DMS53 treated with DMSO at 0.1 percent for 48 hours (cell line): ENCODE results near the gene FAM32A.

Experiments used
- DNase-seq: peaks from one replicate; lab custom pipeline; 2025; ENCODE audit not compliant: unreplicated experiment; lab: John Stamatoyannopoulos, UW

The FAM32A gene

DNA sequence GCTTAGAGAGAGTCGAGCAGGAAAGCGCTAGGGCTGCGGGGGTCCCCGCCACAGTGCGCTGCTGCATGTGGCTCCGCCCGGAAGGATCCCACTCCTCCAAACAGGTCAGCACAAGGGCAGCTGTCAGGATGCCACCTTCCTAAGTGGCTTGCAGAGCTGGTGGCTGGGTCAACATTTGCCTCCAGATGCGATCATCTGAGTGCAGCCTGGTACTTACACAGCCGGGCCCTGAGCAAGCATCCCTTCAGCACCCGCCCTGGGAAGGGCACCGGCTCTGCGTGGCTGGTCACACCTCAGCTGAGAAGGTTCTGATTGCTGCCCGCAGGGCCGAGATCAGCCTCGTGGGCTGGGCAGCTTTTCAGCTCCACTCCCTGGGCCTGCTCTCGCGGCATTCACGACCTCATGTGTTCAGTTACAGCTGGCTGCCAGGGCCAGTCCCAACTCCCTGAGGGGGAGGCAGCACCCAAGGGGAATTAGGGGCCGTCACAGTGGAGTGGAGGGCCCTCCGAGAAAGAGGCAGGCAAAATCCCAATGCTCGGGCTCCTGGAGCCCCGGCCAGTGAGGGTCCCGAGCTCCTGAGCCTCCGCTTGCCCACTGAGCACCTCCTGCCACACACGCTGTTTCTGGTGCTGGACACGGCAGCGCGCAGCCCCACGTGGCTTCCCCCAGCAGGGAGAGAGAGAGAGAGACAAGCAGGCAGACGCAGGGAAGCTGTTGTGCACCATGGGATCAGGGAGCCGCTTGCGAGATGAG is 39.3 kb downstream of the FAM32A start:
- DNase-seq, result no peak

DNA sequence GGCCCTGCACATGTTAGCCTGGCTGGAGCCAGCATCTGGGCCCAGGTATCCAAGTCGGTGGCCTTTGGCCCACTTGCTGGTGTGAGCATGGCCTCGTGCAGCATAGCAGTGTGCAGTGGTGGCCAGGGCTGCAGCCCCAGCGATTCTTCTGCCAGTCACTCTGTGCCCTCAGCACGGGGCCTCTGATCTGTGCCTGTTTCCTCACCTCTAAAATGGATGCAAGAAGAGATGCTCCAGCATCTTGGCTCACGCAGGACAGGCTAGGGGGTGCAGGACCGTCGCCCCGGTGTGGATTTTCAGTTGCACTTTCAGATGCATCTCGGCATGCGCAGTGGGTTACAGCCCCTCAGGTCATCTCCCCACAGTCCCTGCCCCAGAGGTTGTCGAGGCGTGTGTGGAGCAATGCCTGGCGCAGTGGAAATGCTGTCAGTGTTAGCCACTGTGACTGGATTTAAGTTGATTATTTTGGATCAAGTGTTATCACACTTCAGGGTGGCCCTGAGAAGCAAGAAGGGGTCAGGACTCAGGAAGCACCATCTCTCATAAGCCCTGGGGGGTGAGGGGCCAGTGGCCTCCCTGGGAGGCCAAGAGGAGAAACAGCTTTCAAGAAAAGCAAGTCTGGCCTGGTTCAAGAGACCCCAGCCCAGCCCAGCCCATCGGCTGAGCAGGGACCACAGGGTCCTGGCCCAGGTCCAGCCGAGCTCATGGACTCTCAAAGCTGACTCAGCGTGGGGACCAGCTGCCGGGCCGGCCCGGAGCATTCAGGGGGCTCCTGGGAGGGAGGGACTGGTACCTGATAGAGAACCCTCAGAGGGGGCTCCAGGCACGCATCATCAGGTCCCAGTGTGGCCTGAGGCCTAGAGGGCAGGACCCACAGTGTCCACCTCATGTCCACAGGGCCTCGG is 40.3 kb downstream of the FAM32A start:
- DNase-seq, result no peak

DNA sequence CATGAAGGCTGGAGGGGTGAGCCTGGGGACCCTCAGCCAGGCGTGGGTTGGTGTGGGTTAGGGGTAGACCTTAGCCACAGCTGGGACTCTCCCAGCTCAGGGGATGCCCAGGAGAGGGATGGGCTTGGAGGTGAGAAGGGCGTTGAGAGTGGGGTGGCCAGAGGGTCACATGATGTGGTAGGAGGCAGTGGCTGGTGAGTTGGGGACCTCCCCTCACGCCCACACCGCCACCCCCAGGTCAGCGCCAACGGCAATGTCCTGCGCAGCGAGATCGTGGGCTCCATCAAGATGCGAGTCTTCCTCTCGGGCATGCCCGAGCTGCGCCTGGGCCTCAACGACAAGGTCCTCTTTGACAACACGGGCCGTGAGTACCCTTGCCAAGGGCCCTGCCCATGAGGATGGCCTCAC is 41.0 kb downstream of the FAM32A start:
- DNase-seq, result no peak

DNA sequence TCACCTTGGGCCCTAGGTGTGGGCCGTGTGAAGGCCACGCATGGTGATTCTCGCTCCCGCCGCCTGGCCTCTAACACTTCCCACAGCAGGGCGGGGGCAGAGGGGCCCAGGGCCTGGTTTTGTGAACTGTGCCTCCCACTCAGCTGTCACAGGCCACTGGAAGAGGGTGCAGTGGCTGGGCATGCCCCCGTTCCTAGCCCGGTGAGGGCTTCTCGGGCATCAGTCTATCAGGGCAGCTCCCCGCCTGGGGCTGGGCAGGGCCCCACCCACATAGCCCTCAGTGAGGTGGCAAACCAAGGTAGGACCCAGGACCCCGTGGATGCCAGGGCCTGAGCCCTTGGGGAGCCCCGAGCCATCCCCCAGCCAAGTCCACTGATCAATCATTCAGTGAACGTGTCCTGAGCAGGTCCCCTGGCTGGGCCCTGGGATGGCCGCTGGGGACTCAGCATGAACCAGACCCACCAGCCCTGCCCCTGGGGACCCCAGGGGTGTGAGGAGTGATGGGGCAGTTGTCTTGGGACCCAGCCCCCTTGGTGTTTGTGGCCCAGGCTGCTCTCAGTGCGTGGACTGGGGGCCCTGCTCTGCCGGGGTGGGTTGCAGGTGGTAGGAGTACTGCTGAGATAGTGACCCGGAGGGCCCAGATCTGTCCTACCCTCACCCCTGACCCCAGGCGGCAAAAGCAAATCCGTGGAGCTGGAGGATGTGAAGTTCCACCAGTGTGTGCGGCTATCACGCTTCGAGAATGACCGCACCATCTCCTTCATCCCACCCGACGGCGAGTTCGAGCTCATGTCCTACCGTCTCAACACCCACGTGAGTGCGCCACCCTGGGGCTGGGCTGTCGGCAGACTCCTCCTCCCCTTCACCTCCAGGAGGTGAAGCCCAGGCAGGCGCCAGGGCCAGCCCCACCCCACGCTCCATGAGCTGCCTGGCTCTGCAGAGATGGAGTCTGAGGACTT is 41.9 kb downstream of the FAM32A start:
- DNase-seq, result no peak

DNA sequence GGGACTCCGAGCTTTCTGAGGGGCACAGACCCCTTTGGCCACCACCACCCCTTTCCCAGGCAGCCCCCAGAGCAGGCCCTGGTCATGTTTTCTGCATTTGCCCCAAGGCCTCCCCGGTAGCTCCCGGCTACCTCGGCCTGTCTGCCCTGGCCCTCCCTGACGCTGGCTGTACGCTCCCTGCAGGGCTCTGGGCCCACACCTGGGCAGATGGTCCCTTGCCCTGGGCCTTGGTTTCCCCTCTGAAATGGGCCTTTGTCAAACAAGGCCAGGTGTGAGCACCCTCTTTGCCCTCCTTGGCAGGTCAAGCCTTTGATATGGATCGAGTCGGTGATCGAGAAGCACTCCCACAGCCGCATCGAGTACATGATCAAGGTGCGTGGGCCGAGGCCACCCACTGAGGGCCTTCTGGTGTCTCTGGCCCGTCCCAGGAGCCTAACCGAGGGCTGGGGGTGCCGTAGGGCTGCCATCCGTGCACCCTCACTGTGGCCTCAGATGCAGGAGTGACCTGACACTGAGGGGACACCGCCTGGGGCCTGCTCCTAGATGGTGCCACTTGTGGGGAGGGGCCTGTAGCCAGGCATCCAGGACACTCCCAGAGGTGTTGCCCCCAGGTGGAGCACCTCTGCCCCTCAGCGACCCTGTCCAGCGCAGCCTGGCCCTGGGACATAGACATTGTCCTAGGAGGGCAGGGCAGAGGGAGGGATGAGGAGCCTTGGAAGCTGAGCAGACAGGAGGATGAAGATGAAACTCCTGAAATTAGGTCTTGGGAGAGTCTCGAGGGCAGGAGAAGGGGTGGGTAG is 42.8 kb downstream of the FAM32A start:
- DNase-seq, result no peak

DNA sequence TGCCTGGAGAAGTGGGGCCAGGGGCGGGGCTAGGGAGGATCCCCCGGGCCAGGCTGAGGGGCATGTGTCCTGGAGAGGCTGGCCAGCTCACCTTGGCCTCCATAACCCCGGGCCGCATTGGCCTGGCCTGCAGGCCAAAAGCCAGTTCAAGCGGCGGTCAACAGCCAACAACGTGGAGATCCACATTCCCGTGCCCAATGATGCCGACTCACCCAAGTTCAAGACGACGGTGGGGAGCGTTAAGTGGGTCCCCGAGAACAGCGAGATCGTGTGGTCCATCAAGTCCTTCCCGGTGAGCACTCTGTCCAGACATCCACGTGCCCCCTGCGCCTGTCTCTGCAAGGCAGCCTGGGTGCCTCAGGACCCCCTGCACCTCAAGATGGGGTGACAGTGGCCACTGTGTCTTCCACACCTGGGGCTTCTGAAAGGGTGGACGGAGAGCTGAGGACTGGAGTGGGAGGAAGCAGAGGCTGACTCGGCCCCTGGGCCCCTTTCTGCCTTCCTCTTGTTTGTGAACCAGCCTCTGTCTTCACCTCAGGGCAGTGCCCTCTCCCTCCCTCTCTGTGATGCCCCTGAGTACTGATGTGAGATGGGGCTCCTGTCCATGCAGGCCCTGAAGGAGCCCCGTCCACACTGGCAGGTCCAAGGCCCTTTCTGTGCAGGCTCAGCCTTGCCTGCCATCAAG is 43.6 kb downstream of the FAM32A start:
- no peak for DNase-seq

DNA sequence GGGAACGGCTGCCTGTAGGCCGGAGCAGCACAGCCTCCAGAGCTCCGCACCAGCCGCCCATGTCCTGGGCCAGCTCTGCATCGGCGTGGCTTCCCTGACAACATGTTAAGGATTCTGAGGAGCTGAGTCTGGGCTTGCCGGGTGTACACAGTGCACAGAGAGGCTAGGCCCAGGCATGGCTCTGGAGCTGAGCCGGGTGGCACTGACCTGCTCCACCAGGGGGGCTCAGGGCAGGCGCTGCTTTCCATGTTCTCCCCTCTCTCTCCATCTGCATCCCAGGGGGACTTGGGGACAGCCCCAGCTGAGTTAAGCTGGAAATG is 44.1 kb downstream of the FAM32A start:
- DNase-seq, result no peak

DNA sequence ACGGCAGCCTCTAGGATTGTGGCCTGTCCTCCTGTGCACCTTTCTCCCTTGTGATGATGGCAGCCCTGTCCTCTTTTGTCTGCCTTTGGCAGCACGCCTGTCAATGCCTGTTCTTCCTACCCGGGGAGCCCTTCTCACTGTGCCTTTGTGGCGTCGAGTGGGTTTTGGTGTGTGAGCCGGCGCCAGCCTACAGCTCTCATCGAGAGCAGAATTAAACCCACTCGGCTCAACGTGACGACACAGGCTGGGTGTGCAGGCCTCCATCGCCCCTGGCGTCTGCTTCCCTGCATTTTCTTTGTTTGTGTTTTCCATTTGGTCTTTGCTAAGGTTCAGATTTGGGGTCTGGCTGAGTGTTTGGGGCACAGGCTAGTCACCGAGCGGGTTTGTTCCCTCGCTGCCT is 46.9 kb downstream of the FAM32A start:
- no peak for DNase-seq

DNA sequence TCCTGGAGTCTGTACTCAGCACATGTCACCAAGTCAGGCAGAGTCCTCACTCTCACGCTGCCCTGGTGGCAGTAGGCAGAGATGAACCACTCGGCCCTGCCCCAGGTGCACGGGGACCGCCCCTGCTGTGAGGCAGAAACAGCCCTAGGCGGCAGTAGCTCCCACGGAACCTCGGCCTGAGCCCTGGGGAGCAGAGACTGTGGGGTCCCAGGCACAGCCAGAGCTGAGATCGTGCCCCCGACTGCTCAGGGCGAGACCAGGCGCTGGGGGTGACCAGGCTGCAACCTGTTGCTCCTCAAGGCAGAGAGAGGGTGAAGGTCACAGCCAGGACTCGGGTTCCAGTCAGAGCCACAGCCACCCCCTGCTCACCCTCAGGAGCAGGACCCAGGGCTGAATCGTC is 47.4 kb downstream of the FAM32A start:
- no peak for DNase-seq

DNA sequence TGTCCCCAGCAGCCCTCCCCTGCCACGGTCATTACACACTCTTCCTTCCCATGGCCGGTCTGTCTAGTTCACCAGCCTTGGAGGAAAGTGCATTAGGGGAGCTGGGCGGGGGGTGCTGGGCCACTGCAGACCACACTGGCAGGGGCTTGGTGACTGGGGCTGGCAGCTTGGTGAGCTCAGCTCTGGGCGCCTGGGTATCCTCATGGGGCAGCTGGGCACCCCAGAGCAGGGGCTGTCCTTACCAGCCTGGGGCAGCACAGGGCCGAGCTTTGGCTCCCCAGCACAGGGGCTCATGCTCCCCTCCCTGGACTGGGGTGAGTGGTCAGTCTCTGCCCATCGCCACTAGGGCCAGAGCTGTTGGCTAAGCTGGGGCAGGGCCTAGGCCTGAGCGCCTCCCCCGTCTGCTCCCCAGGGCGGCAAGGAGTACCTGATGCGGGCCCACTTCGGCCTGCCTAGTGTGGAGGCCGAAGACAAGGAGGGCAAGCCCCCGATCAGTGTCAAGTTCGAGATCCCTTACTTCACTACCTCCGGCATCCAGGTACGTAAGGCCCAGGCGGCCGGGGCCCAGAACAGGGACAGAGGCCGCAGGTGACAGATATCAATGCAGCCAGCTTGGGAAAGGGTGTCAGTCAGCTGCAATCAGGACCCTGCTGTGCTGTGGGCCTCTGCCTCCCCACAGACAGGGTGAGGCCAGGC is 48.0 kb downstream of the FAM32A start:
- no peak for DNase-seq

DNA sequence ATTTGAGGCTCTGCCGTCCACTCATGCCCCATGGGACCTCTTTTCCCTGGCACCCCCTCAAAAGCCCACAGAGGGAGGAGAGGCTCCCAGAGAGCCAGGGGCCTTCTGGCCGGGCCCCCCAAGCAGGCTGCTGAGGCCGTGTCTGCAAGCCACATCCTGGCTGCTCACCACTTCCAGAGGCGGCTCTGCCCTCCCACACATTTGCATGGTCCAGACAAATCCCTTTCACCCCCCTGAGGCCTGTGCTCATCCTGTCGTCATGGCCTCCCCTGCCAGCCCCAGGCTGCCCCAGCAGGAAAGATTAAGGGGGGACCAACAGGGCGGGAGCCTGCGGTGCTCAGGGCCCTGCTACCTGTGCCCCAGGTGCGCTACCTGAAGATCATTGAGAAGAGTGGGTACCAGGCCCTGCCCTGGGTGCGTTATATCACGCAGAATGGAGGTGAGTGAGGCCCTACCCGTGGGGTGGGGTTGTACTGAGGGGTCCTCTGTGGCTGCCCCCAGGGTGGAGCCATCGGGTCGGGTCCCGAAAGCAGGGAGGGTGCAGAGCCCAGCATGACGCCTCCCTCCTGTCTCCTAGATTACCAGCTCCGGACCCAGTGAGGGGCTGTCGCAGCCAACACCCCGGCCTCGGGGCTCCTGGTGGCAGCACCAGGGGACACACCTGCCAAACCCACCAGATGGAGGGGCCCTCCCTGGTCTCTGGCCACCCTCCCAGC is 48.8 kb downstream of the FAM32A start:
- DNase-seq, result no peak

DNA sequence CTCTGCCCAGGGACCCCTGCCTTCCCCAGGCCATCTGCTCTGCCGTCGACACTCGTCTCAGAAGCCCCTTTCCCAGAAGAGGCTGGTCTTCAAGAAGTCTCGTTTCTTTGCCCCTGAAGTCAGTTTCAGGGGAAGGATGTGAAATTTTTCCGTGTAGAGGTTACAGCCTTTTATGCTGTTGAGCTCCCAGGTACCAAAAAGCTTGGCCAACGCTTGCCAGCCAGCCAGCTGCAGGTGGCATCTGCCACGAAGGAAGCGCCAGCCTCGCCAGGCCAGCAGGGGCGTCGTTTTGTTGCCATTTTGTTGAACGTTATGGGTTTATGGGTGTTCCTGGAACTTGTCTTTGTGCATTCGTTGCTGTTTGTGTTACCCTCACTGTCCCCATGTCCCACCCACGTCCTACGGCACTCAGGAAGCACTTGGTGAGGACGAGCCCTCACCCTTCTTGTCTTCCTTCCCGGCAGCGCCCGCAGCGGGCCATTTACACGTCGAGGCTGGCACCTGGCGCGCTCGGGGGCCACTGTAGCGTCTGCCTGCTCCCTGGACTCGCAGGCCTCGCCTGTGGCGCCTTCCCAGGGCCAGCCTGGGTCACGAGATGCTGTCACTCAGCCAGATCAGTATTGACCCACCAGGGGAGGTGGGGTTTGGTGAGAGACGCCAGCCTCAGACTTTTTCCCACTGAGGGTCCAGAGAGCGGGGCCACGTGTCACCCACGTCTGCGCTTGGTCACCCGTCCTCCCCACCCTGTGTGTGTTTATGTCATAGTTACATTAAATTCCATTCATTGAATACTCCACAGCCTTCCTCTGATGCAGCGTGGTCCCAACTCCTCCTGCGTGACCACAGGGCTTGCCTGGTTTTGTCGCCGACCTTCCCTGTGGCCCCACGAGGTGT is 49.6 kb downstream of the FAM32A start:
- DNase-seq, result no peak

DNA sequence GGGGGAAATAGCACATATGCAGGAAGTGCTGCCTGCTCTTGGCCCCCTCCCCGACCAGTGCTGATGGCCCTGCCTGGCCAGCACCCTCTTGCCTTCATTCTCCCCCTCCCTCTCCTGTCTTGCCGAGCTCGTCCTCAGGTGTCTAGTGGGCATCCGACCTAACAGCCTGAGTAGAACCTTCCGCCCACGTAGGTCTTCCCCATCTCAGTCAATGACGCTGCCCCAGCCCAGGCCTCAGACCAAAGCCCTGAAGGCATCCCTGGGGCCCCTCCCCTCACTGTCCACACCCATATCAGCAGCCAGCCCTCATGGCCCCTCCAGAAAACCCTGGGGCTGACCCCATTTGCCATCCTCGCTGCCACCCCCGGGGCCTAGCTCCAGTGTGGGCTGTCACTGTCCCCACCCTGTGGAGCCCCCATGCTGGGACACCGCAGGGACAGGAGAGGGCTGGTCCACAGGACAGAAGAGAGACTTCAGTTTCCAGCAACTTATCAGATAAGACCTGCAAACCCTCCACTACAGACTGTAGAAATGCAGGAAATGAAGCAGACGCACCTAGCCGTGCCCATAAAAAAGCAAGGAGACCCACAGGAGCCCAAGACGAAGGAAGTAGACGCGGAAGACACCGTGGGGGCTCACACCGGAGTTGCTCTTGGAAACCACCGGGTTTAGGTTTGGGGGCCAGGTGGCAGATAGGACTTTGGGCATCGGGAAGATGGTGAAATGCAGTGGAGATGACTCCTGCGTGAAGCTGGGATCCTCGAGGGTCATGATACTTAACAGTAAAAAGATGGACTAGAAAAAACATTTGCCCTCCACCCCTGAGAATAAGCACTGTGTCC is 50.8 kb downstream of the FAM32A start:
- no peak for DNase-seq
